GM04504 (cell line): Measurements from ENCODE around the gene MGLL.

Source experiments
- DNase-seq: peaks from one replicate; pipeline ENCODE4 v3.0.0-alpha.2; 2012; ENCODE audit warnings: low read depth

Gene MGLL

DNA sequence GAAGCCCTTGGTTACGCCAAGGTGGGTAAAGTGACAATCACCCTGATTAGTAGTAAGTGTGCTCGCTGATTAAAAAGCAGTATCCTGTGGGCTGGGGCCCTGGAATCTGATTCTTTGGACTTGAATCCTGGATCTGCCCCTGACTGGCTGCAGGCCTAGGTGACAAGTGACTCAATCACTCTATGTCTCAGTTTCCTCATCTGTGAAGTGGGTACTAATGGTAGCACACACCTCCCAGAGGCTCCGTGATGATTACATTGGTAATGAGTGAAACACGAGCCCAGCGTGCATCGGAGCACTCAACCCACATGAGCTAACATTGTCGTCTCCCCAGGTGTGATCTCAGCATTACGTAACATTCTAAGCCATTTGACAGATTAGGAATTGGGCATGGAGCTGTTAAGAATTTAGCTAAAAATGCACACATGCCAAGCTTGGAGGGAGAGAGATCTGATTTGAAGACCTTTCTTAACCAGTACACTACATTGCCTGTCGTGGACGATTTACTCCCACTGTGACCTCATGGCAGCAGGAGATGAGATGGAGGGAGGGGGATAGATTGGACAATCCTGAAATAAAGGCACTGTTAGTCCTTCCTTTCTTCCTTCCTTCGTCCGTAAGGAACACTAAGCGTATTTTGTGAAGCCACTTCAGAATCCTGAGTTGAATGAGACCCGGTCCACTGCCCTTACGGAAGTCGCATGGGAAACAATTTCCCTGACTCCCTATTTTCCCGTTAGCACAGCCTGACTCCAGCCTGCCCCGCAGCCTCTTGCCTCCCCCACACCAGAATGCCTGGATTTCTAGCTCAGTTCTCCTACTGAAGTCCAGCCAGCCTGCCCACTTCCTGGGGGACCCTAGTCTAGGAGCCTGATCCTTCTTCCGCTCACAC lies 32.1 kb downstream of the MGLL start:
- no peak for DNase-seq

- no peak for DNase-seq
These were observed 33.3 kb downstream of the MGLL start for GRCh38 chr3:127789051-127789450.

DNA sequence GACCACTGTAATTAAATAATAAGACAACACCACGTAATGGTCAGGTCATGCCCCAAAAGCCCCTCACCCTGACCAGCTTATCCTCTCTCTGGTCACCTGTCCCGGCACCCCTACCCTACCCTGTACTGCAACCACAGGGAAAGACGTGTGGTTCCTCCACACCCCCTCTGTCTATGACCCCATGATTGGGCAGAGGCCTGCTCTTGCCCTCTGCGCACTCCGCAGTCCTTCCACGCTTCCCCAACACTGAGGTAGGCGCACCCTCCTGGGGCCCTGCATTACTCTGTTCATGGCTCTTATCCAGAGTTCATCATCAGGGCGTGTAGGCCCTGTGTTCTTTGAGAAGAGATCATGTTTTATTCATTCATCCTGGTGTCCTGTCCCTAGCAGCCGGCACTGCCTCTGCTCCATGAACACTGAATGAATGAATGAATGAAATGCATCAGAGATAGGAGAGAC lies 33.8 kb downstream of the MGLL start:
- DNase-seq: no peak

DNA sequence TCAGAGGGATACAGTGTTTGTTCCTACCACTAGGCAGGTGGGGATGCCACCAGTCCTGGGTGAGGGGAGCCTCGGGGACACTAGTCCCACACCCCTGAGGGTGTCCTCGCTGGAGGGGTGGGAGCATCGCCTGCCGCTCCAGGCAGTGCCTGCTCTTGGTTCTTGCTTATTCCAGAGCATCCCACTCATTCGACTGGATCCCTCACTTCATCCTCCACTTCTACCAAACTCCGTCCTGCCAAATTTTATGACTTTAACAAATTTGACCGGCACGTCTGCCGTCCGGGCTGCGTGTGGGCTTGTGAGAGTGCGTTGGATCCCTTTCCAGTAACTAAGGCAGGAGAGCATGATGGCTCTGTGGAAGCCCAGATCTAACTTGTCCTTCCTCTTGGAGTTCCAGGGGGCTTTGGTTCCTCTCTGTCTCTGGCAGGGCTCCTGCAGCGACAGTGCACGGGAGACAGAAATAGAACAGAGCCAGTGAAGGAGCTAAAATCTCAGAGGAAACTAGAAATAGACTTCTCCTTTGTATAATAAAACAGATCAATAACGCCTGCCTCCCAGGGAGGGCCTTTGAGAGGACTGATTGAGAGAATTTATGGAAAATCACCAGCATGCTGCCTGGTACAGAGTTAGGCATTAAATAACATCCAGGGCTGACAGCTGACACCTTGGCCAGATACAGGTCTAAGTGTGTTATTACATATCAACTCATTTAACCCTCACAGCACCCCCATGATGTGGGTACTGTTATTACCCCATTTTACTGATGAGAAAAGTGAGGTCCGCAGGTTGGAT lies 34.5 kb downstream of the MGLL start:
- no peak for DNase-seq

GRCh38 chr3:127787071-127787490 lies 35.2 kb downstream of the MGLL start:
- DNase-seq: no peak

DNA sequence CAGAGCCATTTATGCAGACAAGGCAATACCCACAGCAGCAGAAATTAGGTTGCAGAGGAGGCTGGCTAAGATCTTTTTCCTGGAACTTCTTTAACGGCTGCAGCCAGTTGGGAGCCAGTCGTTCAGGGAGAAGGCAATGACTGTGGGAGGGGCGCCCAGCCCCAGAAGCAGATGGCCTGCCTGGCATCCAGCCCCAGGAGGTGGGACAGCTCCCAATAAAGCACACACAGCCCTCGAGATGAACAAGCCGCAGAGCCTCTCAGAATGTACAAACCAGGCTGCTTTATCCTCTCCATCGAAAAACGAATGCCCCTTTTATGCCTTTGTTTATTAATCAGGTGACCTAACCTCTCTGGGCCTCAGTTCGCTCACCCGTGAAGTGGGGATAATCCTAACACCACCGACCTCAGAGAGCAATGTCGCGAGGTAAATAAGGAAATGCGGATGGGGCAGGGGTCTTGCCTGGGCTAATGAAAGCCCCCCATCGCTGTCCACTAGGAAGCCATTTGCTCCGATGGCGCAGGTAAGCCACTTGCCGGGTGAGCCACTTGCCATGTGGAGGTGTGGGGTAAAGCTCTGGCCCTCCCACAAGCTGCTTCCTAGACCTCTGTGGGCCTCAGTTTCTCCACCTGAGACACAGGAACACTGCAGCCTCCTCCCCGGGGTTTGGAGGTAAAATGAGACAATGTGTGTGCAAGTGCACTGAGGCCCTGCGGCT lies 35.8 kb downstream of the MGLL start:
- peak; percentile 68 for DNase-seq

GRCh38 chr3:127785711-127786265 lies 36.5 kb downstream of the MGLL start:
- DNase-seq: no peak

DNA sequence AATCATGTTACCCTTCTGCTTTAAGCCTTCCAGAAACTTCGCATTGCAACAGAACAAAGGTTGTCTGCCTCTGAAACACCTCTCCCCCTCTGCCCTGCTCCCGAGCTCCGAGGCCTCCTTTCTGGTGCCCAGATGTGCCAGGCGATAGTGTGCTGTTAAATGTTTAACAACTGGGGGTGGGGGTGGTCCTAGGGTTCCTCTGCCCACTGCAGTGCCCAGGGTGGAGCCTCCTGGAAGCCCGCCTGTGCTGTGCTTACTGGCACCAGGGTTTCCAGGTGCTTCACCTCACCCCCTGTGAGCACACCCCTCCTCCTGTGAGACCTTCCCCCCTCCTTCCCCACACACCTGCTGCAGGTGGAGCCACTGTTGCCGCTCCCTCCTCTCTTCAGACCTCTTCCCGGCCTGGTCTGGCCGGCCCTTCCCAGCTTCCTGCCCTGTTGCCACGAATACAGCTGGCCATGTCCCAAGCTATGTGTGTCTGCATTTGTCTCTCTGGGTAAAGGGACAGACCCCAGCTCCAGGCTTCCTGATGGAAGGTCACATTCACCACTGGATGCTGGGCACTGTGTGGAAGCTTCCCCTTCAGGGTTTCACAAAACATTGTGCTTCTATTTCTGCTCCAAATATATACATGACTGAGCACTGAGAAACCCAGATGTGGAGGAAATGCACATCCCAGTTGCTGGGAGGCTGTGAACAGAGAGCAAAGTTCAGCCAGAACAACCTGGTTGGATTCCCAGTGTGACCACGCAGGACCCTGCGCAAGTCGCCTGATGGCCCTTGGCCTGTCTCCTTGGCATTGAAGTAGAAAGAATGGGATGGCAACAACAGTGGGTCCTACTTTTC lies 37.2 kb downstream of the MGLL start:
- DNase-seq: no peak

- no peak for DNase-seq
These were observed 38.0 kb downstream of the MGLL start for GRCh38 chr3:127784283-127784682.

GRCh38 chr3:127783642-127784160 lies 38.6 kb downstream of the MGLL start:
- DNase-seq: no peak

DNA sequence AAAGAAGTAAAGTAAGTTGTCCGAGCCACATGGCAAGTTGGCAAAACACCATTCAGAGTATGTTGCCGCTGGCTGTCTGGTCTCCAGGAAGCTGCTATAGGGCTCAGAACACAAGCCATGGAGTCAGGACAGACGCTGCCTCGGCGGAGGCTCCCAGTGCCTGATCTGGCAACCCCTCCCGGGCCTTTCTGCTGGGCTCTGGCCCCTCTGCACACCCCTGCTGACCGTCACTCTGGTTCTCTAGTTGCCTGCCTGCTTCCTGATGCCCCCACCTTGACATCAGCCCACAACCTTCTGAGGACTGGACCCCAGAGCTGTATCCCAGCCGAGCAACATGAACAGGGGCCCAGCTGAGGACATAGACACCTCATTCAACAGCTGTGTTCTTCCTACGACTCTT lies 39.1 kb downstream of the MGLL start:
- DNase-seq: no peak

DNA sequence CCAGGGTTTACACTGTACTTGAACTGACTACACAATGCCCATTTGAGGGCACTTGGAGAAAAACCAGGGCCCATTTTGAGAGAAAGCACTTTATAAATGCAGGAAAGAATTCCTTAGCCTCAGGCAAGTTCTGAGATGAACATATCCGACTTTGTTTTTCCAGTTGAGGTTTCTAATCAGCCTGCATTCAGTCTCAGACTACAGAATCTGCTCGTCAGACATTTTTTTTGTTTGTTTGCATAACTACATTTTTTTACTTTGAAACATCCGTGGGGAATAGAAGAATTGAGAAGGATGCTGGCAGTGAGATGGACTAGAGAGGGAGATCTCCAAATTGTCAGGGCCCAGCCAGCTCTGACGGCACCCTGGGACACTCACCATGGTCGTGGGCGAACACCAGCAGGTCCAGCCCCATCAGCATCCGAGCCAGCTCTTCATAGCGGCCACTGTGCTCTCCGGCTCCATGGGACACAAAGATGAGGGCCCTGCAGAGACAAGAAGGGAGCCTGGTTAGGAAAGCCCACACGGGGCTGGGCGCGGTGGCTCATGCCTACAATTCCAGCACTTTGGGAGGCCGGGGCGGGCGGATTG lies 40.8 kb downstream of the MGLL start:
- DNase-seq: peak; percentile 46

DNA sequence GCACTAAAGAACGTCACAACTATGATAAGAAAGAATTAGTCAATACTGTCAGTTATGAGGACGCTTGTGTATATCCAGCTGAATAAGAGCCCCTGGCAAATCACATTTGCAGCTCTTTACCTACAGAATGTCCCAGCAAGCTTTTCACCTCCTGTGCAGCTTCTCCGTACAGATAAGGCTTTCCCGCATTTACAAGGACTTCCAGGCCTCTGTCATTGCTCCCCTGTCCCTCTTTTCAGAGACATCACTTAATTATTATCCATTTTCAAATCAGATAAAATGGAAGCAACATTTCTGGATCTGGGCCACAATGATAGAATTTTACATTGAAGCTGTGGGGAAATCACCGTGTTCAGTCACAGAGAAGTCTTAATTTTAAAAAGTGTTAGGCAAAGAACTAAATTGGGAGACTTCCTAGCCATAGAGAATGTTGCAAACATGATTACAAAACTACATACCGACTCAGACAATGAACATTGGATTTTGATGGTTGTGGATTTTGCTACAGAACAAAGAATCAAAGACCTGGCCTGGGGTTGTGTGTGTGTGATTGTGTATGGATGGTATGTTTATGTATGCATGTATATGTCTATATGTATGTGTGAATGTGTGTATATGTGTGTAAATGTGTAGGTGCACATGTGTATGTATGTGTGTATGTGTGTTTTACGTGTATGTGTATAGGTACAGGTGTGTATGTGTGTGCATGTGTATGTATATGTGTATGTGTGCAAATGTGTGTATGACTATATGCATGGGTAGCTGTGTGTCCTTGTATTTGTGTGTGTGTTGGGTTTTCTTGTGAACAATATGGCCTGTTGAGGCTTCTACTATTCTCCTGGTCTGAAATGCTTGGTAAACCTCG lies 41.5 kb downstream of the MGLL start:
- no peak for DNase-seq

DNA sequence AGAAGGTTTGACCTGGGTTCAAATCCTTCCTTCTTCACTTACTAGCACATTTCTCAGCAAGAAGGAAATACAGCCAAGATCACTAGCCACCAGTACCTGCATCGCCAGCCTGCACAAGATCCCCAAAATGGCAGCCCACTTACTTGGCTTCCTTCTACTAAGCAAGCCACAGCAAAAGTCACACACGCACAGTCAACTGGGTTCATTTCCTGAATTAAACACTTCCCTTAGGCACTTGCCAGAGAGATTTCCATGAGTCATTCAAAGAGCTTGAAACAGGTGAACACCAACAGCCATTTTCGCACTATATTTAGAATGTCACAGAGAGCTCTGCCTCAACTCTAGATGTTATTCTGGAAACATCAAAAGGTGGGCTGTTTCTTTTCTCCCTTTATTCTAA lies 42.6 kb downstream of the MGLL start:
- no peak for DNase-seq

- no peak for DNase-seq
These were observed 44.2 kb downstream of the MGLL start for GRCh38 chr3:127777921-127778656.

- DNase-seq: no peak
These were observed 45.0 kb downstream of the MGLL start for GRCh38 chr3:127777332-127777731.

DNA sequence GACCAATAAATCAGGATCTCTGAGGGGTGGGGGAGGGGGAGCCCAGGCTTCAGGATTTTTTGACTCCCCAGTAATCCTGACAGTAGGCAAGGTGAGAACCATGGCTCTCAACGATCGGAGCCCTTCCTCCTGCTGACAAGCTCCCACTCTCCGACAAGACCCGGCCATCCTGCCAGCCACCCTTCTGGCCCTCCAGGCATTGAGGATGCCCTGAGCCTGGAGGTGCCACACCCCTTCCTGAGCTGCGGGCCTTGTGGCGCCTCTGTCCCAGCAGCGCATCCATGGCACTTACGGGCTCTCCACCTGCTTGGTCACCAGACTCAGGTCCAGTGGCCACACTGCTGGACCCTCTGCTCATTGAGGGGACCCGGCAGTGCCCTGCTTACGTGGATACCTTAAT lies 46.0 kb downstream of the MGLL start:
- DNase-seq: no peak

DNA sequence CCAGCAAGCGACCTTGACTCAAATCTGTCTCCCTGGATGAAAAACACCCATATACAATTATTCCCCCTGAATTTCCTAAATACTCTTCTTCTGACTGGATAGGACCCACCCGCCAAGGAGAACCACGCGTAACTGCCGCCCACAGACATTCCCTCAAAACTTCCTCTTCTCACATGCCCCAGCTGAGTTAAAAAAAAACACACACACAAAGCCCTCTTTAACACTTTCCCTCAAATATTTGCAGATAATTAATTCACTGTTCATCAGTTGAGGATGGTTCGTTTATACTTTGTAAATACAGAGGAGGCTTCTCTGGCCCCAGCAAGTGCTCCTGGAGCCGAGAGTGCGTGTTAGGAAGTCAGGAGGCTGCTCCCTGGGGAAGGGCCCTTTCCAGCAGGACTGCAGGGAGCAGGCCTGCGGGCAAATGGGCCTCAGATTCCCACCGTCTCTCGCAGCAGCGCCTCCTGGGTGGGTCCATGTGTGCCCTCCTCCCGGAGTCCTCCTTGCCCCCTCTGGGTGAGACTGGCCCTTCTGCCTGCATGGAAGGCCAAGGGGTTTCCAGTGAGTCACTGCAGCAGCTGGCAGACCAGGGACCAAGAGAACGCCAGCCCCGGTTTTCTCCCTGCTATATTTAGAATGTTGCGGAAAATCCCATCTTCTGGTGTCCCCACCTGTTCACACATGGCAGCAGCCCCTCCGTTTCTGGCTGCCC lies 46.8 kb downstream of the MGLL start:
- no peak for DNase-seq
